LNCAP (cell line): Measurements from ENCODE around the gene NLRP9.

Experiments used
- CTCF ChIP-seq: fragments of 450-650 bp; IDR thresholded peaks from 2 replicates; pipeline ENCODE4 v1.5.1; 2017; ENCODE audit warnings: mild to moderate bottlenecking

The NLRP9 gene

GRCh38 chr19:55681131-55682092, 56.8 kb downstream of the NLRP9 start:
- no peak for TF ChIP-seq CTCF

- no peak for TF ChIP-seq CTCF
Measured at GRCh38 chr19:55680339-55681130, 57.7 kb downstream of the NLRP9 start.

DNA sequence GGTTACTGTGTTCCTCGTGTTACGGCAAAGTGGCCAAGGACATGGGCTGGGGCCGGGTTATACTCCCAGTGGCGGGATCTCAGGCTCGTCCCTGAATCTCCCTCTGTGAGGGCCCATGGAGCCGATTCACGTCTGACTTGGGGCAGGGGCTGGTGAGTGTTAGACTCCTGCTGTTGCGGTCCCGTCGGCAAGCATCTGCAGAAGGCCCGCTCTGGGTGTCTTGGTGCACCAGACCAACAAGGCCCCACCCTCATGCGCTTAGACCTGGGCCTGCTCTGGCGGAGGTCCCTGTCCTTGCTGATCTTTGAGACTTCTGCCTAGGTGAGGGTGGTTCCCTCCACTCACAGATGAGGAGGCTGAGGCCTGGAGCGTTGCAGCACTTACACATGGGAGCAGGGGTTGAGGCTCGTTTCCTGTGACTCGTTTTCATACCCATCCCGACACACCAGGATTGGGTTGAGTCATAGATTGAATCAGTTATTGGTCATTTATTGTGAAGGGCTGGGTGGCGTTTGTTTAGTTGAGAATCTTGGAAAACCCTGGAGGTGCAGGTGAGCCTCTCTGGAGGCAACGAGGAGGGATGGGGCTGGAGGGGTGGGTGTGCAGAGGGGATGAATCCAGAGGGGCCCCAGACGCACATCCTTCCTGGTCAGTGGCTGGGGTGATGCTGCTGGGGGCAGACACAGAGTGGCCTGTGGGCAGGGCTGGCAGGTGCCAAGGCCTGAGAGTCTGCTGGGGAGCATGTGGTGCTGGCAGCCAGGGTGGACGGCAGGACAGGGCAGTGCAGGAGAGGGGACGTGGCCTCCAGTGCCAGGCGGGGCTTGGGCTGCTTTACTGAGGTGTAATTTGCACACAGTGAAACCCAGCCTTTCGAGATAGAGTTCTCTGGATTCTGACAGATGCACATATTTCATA, 58.6 kb downstream of the NLRP9 start:
- TF ChIP-seq CTCF, result no peak

DNA sequence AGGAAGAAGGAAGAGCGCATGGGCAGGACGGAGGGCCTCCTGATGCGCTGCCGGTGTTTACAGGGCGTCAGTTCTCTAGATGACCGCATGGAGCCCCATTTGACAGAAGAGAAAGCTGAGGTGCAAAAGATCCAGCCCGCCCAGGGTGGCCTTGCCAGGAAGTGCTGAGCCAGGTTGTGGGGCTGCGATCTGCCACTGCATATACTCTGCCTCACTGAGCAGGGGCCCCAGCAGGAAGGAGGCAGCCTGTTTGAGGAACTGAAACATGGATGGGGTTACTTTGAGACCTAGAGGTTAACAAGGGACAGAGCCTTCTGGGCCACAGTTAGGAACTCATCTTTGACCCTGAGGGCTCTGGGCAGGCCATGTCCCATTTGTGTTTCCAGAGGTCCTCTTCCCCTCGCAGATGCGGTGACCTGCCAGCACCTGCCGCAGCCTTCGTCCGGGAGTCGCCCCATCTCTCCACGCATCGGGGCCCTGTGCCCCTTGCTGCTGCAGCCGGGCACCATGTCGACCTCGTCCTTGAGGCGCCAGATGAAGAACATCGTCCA, 60.0 kb downstream of the NLRP9 start:
- TF ChIP-seq CTCF, result no peak

DNA sequence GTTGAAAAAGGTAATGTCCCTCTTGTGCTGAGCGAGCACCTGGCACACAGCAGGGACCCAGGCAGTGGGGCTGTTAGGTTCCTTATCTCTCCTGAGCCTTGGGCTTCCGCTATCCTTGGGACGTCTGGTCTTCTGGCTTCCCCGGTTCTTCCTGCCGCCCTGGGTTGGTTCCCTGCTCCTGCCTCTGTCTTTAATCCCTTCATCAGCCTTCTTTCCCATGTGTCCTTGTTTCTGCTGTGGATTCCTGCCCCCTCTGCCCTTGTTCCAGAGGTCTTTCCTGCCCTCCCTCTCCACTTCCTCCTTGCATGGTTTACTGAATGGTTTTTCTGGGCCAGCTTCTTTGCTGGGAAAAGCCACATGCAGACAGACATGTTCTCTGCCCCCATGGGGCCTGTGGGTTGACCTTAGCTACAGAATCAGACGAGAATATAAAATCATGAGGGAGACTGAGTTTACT, 60.6 kb downstream of the NLRP9 start:
- no peak for TF ChIP-seq CTCF

- no peak for TF ChIP-seq CTCF
Measured at GRCh38 chr19:55676889-55677505, 61.2 kb downstream of the NLRP9 start.
